LHCN-M2 (cell line): ENCODE data around the gene ZFP62. TPM values are rescaled to one million over a fixed set of nuclear protein-coding genes. Genes with fewer than 3 reads are reported as not detected.
A peak's percentile ranks its signal among the peaks of the same experiment; 100 is the strongest.

Experiments used
- DNase-seq: peaks from one replicate; pipeline ENCODE4 v3.0.0-alpha.2; 2012; ENCODE audit warnings: low read depth
- total RNA-seq: library from RNA; depleted of rRNA; stranded (reverse); fragments of >200 nt; gene quantifications from 2 replicates; pipeline ENCODE4 v1.2.3, GENCODE V29; 2014

The ZFP62 gene
- total RNA-seq, 1 experiment from 2014 or later, result 18.0 TPM

DNA sequence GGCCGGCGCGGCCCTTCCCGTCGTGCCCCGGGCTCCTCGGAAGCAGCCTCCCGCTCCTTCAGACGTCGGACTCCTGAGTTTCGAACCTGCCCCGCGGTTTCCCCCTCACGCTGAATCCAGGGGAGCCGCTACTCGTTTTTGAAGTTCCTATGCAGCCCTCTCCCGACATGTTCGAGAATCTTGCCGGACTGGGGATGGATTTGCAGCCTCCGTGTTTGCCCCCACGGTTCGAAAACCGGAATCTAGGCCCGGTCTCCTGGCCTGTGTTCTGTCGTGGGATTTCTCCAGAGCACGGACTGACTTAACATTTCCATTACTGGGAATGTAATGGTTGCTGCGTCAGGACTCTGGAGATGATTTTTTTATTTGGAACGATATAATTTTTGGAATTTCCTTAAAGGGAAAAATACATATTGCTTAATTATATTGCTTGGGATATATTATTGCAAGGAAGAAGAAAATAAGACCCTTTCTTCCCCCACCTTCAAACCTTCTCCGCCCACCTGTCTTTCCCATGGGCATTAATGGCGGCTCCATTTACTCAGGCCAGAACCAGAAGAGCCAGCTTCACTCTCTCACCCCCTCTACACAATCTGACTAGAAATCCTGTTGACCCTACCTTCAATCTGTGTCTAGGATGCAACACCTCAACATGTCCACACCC, 50.0 kb downstream of the ZFP62 start:
- DNase-seq, result peak; percentile 47

DNA sequence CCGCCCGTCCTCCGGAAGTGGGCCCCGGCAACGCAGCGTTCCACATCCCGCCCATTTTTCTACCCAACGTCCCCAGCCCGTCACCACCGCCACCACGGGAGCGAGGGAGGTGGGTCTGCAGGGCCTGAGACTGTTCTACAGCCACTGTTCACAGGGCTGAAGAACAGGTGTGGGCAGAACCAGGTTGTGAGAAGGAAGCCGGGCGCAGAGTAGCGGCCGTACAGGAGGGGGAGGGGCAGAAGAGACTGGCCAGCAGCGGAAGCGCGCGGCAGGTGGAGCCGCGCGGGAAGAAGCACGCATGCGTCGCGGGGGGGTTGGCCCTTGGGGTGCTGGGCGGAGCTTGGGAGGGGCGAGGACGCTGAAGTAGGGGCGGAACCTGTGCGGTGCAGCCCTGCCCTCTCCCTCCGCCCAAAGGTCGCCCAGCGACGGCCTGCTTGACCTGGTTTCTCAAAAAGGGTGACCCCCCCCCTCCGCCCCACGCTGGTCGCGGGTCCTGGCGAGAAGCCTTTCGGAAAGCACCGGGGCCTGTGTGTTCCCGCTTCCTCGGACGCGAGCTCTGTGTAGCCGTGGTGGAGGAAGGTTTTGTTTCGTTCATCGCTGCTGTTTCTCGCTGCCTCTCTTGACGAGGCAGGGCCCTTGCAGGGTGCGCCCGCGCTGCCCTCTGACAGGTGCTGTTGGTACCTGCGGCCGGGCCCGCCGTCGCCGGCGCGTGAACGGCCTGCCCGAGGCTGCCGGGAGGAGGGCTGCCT, 50.7 kb downstream of the ZFP62 start:
- peak; percentile 91 for DNase-seq

DNA sequence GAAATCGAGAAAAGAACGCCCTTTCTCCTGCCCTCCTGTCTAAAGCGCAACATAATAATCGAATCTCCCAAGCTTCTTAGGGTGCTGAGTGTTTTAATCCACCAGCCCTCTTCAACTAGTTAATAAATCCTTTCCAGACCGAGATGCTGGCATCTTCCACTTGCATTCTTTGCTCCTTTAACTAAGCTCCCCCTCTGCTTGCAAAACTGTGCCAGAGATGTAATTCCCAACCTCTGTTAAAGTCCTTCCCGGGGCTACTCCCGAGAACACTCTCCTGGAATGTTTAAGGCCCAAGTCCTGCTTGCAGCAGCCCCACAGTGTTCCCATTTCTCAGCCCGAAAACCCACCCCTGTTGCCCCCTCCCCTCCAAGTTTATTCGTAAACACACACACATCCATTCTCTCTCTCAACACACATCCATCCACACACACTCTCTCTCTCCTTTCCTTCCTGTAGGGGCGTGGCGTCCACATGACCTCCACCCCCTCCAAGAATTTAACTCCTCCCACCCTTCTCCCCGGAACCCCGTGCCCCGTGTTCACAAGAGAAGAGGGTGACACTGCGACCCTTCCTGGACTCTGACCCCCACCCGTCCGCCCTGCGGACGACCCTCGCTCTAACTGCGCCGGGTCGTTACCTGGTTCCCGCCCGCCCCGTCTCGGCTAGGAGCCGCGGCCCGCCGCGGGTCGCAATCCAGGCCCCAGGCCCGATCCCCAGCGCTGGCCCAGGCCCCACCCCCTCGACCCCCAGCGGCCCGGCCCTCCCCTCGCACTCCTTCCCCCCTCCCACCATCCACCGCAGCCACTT, 51.5 kb downstream of the ZFP62 start:
- DNase-seq, result peak; percentile 90

DNA sequence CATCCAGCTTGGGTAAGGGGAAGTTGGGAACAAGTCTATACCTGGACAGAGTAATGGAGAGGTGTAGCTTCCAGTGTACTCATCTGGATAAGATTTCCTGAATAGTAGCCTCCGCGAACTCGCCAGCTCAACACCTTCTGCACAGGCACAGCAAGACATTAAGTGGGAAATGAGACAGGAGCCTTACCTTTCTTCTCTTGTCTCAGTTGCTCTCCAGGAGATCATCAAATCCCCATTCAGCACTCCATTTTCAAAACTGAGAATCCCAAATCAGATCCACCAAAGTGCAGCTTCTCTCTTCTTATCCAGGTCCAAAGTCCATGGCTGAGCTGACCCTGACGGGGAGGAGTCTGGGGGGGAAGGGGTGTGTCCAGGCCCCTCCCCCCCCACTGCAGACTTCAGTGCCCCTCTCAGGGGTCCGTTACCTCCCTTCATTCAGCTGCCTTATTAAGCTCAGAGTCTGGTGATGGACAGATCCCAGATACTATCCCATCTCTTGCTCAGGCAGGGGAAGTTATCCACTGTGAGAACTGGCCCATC, 52.5 kb downstream of the ZFP62 start:
- DNase-seq, result no peak

DNA sequence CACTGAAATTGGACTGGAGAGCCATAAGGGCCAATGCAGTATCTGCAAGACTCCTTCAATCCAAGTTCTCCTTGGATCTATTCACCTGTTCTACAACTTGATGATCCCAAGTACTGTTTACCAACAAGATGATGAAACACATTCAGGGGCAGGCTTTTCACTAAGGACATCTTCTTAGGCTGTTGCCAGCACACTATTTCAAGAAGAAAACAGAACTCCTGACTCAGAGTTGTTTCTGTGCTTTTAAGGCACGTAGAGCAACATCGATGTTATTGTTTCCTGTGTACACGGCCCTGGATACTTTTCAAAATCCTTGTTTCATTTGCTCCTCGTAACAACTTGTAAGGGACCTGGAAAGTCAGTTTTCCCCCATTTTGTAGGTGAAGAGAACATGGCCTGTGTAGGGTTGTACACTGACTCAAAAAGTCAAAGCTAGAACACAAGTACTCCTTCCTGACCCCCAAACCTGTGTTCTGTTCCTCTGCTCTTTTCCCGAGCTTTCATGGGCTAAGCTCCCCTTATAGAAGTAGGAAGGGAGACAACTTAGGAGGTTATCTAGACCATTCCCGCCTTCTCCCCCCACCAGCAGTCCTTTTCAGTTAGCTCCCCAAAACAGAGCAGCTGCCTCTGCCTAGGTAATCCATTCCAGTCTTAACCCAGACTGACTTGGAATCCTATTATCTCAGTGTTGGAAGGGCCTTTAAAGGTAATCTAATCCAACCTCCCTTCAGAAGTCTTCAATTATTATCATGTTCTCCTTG, 53.2 kb downstream of the ZFP62 start:
- DNase-seq, result no peak

DNA sequence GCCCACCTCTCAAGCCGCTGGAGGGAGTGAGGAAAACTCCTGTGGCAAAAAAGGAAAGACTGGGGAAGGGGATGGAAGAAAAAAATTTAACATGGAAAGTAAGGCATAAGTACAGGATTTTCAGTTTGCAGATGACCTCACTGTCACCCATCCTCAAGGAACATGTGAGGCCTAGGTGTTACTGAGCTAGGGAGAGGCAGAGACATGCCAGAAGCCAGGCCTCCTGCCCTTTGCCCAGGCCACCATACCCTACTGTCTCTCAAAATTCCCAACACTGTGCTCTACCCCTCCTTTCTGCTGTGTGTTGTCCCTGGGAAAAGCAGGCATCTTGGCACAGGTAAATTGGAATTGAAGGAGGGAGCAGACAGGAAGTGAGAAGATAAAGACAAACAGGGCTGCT, 54.0 kb downstream of the ZFP62 start:
- DNase-seq, result no peak

DNA sequence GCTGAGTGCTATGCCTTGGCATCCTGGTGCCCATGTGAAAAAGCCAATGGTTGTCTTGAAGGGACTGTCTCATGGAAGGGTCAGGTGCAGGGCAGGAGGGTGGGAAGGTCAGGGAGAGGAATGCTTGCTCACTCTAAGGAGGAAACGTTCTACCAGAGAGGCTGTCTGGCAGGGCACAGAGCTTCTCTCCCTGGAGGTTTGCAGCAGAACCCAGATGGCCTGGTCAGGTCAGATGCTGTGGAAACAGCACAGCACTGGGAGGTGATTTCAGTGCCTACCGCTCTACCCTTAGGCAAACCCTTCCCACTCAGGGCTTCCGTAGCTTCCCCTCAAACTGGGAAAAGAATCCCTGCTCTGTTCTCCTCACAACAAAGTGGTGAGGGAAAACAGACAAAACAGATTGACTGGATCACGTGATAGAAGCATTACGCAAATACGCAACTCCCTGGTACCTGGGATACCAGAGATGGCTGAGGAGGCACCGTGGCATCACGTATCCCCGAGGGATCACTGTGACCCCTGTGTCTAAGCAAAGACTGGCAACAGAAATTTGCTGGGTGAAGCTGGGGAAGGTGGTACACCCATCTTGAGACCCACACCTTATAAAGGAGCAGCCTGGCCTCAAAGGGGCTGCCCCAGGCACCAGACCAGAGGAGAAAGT, 54.6 kb downstream of the ZFP62 start:
- DNase-seq, result no peak

DNA sequence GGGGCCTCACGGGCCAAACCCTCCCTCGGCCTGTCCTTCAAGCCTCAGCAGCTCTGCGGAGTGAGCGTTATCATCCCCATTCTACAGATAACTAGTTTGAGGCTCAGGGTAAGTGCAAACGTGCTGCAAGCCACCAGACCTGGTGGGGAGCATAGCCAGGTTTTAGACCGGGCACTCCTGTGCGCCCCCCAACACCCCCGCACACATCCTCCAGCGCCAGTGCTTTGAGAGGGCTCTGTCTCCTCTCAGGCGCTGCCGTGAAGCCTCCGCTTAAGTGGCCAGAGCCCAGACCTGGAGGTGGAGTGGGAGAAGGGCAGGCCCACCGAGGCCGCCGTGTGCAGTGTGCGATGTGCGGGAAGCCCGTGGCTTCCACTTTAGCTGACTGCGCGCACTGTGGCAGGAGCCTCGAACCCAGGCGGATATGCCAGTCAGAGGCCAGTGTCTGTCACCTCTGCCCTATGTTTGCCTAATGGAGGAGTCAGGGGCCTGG, 56.9 kb downstream of the ZFP62 start:
- no peak for DNase-seq

DNA sequence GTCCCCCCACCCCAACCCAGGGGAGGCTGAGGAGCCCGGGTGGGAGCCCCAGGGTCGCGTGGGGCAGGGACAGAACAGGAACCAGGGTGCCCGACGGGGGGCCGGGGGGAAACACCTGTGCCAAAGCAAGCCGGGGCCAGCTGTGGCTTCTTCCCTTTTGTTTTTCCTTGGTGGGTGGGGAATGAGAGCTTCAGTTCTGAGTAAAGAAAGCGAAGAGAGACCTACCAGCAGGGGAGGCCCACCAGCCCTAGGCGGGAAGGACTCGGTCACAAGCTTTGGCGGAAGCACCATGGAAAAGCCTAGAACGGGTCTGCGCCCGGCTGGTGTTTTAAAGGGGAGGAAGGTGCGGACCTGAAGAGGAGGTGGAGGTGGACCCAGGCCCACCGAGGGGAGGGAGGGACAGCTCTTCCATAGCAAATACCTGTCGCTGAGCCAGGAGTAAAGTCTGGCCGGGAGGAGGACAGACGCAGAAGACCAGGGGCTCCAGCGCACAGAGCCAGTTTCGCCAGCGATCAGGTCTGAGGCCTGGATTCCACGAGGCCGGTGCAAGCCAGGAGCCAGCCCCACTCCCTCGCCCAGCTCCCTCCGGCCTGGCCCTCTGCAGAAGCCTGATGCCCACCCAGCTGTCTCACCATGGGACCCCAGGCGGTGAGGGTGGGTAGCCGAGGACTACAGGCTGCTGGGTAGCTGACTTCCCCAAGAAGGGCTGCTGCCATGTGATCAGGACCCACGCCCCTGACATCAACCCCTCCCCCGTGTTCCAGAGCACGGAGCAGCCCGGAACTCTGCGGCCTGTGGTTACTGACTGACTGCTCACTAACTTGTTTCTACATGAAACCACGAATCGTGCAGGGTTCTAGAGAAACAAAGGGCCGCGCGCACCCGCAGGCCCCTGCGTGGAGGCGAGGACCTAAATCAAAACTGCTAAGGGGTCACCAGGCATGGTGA, 57.6 kb downstream of the ZFP62 start:
- DNase-seq, result peak; percentile 60

DNA sequence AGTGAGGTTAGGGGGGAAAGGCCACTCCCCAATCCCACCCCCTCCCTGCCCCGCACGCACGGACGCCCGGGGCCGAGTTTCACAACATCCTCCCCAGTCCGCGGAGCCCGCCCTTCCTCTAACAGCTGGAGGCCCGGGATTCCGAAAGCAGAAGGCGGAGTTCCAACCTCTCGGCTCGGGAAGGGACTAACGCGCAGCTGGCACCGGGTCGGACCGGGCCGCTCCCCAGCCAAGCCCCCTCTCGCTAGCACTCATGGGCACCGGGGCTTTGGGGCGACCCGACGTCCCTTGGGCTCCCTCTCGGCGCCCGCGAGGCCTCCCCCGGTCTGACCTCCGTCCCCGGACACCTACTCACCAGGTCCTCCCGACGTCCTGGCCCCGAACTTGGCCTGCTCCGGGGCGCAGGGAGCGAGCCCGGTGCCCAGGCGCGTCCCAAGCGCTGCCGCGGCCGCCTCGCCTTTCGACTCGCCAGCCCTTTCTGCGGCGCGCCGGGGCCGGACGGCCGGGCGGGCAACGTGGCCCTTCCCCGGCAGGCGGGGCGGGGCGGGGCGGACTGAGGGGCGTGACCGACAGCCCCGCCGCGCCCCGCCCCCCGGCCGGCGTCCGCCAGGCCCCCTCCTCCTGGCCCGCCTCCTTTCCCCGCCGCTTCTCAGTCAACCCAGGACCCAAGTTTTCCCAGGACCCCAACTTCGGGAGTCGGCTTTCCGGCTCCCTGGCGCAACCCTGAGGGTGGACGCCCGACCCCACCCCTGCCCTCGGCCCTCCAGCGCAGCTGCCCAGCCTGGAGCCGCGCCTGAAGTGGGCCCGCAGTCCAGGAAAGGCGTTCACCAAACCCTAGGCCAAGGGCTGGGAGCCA, 58.5 kb downstream of the ZFP62 start, which contains the start of gene MGAT1:
TSS of gene MGAT1 (minus strand) at position 482 of the 856 bp plus-strand sequence. CDS start 9,835 bp downstream, outside the sequence.
- peak; percentile 84 for DNase-seq

DNA sequence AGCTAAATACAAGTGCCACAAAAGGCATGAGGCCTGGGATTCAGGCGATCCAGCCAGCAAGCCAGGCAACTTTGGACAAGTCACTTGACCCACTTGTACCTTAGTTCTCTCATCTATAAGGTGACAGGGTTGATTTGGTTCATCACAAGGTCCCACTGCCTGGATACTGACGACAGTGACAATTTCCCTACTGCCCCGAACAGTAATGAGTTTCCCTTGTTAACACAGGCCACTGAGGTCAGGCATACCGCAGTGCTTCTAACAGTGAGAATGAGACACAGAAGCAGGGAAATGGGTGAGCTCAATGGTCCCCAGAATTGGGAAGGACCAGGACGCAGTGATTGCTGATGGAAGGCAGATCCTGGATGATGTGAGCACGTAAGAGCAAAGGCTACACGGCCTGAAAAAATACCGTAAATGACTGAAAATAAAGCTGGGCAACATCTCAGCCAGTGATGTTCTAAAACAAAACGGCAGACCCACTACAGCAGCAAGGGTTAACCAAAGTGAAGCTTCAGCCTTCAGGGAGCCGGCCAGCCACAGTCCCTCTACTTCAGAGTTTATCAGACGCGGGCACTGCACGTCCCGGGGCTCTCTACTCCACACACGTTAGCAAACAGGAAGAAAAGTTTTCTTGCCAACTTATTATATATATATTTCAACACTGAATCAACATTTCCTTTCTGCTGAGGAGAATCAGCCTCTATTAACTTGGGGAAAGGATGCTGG, 59.3 kb downstream of the ZFP62 start:
- no peak for DNase-seq

DNA sequence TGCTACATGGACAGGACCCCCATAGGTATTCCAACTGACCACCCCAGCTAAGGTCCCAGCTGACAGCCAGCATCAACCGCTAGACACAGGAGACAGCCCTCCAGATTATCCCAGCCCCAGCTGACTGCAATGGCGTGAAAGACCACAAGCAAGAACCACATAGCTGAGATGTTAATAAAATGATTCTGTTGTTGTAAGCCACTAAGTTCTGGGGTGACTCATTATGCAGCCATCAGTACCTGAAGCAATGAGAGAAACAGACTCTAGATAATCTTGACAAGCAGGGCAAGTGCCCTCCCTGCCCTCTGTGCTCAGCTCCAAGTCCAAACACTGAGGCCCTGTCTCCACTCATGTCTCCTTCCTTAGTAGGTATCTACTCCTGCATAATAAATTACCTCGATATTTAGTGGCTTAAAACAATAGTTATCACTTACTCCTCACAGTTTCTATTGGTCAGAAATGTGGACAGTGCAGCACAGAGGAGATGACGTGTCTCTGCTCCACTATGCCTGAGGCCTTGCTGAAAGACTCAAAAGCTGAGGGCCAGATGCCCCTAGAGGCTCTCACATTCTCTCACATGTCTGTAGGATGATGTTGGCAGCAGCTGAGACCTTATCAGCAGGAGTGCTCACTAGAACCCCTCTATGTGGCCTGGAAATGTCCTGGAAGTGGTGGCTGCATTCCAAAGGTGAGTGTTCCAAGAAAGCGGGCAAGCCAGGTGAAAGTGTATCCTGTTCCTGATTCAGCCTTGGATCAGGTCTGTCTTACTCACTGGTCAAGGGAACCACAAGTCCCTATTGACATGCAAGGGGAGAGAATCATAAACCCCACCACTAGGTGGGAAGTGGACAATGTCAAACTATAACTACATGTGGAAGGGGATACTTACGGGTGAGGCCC, 60.9 kb downstream of the ZFP62 start:
- DNase-seq, result peak; percentile 86

DNA sequence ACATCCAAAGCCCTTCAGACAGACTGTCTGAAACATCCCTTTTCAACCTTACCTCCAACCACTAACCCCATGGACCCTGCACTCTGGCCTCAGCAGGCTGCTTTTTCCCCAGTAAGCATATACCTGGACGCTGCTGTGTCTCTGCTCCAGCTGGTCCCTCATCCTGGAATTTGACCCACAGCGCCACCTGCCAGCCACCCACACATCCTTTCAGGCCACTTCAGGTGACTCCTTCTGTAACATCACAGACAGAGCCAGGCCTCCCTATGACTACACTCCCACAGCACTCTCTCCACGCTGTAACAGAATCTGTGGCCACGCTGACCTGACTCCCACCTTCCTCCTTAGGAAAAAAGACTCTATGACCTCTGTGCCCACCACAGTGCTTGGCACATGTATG, 61.9 kb downstream of the ZFP62 start:
- no peak for DNase-seq

DNA sequence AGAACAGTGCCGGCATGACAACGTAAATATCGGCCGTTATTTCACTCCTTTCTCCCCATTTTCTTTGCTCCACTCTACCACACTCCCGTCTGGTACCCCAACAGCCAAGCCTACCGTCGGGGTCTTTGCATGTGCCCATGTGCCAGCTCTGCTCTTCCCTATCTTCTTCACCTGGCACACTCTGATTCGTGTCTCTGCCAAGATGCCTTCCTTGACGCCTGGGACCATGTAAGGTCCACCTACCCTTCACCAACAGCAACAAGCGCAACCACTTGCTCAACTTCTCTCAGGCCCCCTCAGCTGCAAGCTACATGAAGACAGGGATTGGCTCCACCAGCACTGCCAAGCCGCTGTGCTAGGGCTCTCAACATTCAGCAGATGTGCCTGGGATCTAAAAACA, 62.9 kb downstream of the ZFP62 start:
- no peak for DNase-seq
